ENCODE measurements around the gene ARIH2.
"Not testable (repeated sequence)": the region's sequence is repeated elsewhere in the genome, so short reads cannot be mapped to it uniquely, and the experiment has no call there.

ARIH2 gene

GRCh38 chr3:48918388-48919214 is at the start of gene ARIH2:
ARIH2 (plus strand) TSS chr3:48918842; CDS start chr3:48927559, 8,717 bp downstream.
- peak; percentile 54 for DNase-seq

- no peak for DNase-seq
These were observed 41.0 kb upstream of the ARIH2 start for GRCh38 chr3:48877671-48878070.

GRCh38 chr3:48879307-48879993 is 39.2 kb upstream of the ARIH2 start:
- no peak for DNase-seq

- no peak for DNase-seq
These were observed 38.7 kb upstream of the ARIH2 start for GRCh38 chr3:48879994-48880377.

GRCh38 chr3:48881006-48881405 is 37.6 kb upstream of the ARIH2 start:
- DNase-seq, result no peak

- DNase-seq, result no peak
These were observed 37.0 kb upstream of the ARIH2 start for GRCh38 chr3:48881652-48882114.

- DNase-seq, result no peak
These were observed 32.9 kb upstream of the ARIH2 start for GRCh38 chr3:48885753-48886152.

- DNase-seq, result no peak
These were observed 27.0 kb upstream of the ARIH2 start for GRCh38 chr3:48891606-48892005.

- DNase-seq, result no peak
These were observed 24.1 kb upstream of the ARIH2 start for GRCh38 chr3:48894516-48894915.

- DNase-seq, result no peak
These were observed 21.7 kb upstream of the ARIH2 start for GRCh38 chr3:48896936-48897335.

- DNase-seq, result no peak
These were observed 20.9 kb upstream of the ARIH2 start for GRCh38 chr3:48897460-48898376.

GRCh38 chr3:48898383-48899234 is 20.0 kb upstream of the ARIH2 start, which contains the start of gene SLC25A20:
SLC25A20 (minus strand) TSS chr3:48898882; CDS start chr3:48898794, 88 bp downstream.
- DNase-seq, result peak; percentile 55

- no peak for DNase-seq
These were observed 19.4 kb upstream of the ARIH2 start for GRCh38 chr3:48899273-48899672.

- not testable (repeated sequence) for DNase-seq
These were observed 11.6 kb upstream of the ARIH2 start for GRCh38 chr3:48907026-48907425.

GRCh38 chr3:48915296-48915695 is 3.3 kb upstream of the ARIH2 start:
- no peak for DNase-seq

GRCh38 chr3:48919215-48920138 is 835 bp downstream of the ARIH2 start:
- DNase-seq, result no peak

GRCh38 chr3:48926425-48927392 is 8.1 kb downstream of the ARIH2 start:
- no peak for DNase-seq

GRCh38 chr3:48927928-48928327 is 9.3 kb downstream of the ARIH2 start:
- DNase-seq, result no peak

- DNase-seq, result no peak
These were observed 10.0 kb downstream of the ARIH2 start for GRCh38 chr3:48928679-48929078.
